HG03469 (cell line): Measurements from ENCODE around the gene BNIP5.

Experiments used
- ATAC-seq: cut with Tn5 transposase; IDR thresholded peaks from one replicate; pipeline ENCODE4 v1.9.1; 2021; ENCODE audit warnings: mild to moderate bottlenecking, moderate library complexity, moderate number of reproducible peaks; ENCODE audit not compliant: unreplicated experiment

The BNIP5 gene

DNA sequence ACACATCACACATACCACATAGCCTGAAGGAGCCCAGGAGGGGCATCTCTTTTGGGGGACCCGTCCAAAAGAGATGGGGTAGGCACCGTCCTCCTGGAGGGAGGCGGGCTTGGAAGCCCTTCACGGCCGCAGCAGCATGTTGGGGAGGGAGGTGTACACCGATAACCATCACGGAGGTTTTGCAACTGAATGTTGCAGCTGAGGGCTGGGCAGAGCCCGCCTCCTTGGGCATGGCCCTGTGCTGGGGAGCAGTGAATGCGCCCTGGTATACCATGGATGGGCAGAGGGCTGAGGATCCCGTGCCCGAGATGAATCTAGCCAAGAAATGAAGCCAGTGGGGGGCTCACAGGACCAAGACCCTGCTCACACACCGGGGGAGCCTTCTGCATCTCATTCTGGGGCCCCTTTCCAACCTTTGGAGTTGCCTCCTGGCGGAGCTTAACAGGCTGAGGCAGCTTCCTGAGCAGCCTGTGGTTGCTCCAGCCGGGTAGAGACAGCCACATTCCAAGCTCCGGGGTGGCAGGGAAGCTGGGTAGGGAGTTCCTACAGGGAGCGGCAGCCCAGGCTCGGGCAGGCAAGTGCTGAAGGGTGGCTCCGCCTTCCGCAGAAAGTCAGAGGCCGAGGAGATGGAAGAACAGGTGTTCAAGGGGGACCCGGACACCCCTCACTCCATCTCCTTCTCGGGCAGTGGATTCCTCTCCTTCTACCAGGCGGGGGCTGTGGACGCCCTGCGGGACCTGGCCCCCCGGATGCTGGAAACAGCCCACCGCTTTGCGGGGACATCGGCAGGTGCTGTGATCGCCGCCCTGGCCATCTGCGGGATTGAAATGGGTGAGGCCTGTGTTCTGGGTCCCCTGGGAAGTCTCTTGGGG lies 66.6 kb downstream of the BNIP5 start, which contains the start of gene PNPLA1:
PNPLA1 (plus strand) TSS at position 227 of the 872 bp plus-strand sequence; CDS start at position 627, 400 bp downstream.
- ATAC-seq = no peak

DNA sequence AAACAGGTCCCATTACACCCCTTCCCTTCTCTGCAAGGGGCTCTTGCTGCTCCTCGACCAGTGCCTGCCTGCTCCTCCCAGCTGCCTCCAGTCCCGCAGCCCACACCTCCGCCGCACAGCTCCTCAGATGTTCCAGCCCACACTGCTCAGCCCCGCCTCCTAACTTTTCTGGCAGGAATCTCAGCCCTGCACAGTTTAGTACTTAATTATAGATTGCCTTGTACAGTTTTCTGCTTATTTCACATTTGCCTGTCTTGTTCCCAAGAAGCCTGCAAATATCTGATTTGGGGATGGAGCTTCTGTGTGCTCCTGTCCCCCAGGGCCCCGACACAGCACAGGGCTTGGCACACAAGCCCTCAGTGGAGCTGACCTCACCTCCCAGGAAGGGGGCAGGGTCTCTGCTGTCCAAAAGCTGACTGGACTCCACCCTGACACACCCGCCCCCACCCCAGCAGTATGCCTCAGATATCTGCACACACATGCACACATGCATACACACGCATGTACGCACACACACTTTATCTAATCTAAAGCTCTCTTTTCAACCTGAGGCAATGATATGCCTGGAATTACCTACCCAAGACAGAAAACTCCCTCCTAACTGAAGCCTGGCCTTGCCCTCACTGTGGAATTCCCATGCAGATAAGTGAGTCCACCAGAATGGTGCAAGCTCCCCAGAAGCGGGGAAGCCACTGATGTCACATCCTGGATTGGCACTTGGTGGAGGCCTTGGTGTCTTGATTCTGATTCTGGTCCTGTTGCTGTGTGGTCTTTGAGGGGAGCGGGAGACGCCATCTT lies 68.0 kb downstream of the BNIP5 start:
- no peak for ATAC-seq

DNA sequence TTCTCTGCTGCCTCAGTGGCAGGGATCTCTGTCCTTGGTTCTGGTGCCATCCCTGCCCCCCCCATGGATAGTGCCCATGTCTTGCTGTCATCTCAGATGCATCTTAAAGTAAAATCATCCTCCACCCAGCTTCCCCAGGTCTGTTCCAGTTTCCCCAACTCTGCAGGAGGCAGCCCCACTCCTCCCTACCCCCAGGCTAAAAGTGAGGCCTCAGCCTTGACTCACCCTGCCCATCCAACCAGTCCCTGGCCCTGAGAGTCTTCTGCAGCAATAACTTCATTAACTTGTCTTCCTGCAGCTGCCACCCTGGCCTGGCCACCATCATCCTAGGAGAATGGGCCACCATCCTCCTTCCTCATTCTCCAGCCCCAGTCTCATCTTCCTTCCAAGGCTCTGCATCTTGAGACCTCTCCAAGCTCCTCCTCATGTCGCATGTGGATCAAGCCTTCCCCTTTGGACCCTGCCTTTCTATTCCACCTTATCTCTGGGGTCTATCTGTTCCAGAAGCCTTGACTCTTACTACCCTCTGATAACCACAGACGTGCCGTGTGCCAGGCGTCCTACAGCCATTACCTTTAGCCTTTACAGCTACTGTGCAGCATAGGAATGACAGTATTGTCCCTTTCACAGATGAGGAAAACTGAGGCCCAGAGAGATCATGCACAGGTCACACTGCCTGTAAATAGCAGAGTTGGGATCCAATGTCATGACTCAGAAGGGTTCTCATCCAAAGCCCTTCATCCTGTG lies 68.8 kb downstream of the BNIP5 start:
- no peak for ATAC-seq

DNA sequence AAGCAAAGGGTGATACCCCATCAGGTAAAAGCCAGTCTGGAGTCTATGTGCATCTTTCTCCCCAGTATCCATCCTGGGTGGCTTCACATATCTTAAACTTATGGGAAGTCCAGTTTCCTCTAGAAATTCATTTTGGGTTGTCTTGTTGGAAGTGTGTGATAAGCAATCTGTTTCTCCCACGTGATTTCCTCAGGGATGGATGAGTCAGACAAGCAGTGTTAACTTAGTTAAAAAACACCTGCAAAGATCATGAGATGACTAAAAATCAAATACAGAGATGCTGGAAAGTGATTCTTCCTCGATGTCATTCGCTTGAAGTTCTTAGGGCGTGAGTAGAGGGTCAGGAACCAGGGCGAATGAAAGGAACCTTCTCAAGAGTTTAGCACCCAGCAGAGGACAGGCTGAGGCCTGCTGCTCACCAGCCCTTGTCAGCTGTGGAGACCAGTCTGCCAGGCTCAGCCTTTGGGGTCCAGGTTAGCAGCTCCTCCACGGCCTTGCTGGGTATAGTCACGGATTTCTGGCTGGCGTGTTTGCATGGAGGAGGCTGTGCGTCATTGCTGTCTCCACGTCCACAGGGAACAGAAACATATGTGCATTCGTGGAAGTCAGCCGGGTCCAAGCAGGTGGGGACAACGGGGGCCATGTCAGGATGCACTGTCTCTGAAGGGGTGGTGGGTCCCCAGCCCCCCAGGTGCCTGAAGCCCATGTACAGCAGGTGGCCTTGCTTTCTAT lies 69.6 kb downstream of the BNIP5 start:
- ATAC-seq = no peak
